GM12878 (cell line): ENCODE measurements around the gene SYCP3.
"Not testable (repeated sequence)": the region's sequence is repeated elsewhere in the genome, so short reads cannot be mapped to it uniquely, and the experiment has no call there.

ENCODE experiments used
- ATF2 ChIP-seq: IDR thresholded peaks from 2 replicates; pipeline ENCODE4 v1.6.1; 2012; ENCODE audit warnings: low read length, inconsistent platforms
- BHLHE40 ChIP-seq, 2 experiments: fragments of 450-650 bp in 1 of 2; IDR thresholded peaks; 2 replicates each; pipeline ENCODE4 v1.6.1; 2011 to 2017; ENCODE audit warnings: low read depth in 2 of 2, borderline replicate concordance in 1 of 2, improper control_type of control experiment in 1 of 2, low read length in 1 of 2, mild to moderate bottlenecking in 1 of 2
- CTCF ChIP-seq, 3 experiments: IDR thresholded peaks in 2 of 3; conservative IDR thresholded peaks in 1 of 3; 2 replicates each; pipeline ENCODE4 v1.5.1; 2011; ENCODE audit warnings: low read depth in 3 of 3, low read length in 3 of 3, mild to moderate bottlenecking in 3 of 3, control low read depth in 2 of 3, moderate library complexity in 2 of 3, inconsistent platforms in 1 of 3, mixed read lengths in 1 of 3; ENCODE audit not compliant: control insufficient read depth in 2 of 3, insufficient read depth in 1 of 3; ENCODE audit errors: extremely low read depth in 1 of 3
- ELK1 ChIP-seq: IDR thresholded peaks from 2 replicates; pipeline ENCODE4 v1.6.1; 2012; ENCODE audit warnings: low read depth, low read length, improper control_type of control experiment
- EZH2 ChIP-seq: IDR thresholded peaks from 2 replicates; pipeline ENCODE4 v1.6.1; 2012; ENCODE audit warnings: low read depth, mild to moderate bottlenecking, control low read depth, inconsistent platforms, low read length, borderline replicate concordance; ENCODE audit not compliant: control insufficient read depth
- FOS ChIP-seq: IDR thresholded peaks from 3 replicates; pipeline ENCODE4 v1.6.1; 2011; ENCODE audit warnings: borderline replicate concordance; ENCODE audit not compliant: insufficient read length; ENCODE audit errors: extremely low read depth
- GATAD2B ChIP-seq: fragments of 450-650 bp; conservative IDR thresholded peaks from 2 replicates; pipeline ENCODE4 v1.6.1; 2017; ENCODE audit warnings: low read depth, mild to moderate bottlenecking, moderate library complexity
- POLR2A ChIP-seq: IDR thresholded peaks from 2 replicates; pipeline ENCODE4 v1.6.1; 2011; ENCODE audit warnings: low read depth, mild to moderate bottlenecking, low read length
- RUNX3 ChIP-seq: IDR thresholded peaks from 2 replicates; pipeline ENCODE4 v1.6.1; 2012; ENCODE audit warnings: low read length, inconsistent platforms
- SREBF2 ChIP-seq: IDR thresholded peaks from 2 replicates; pipeline ENCODE4 v1.6.1; 2012; ENCODE audit warnings: mild to moderate bottlenecking, low read length
- TAF1 ChIP-seq: IDR thresholded peaks from 2 replicates; pipeline ENCODE4 v1.6.1; 2011; ENCODE audit warnings: mild to moderate bottlenecking, low read depth, low read length, borderline replicate concordance
- ZBTB11 ChIP-seq: fragments of 450-650 bp; formaldehyde crosslinking; IDR thresholded peaks from 2 replicates; pipeline ENCODE4 v1.5.0; 2022; ENCODE audit warnings: mild to moderate bottlenecking, missing genetic modification characterization

GRCh38 chr12:101734482-101734881 is 4.8 kb downstream of the SYCP3 start:
- TF ChIP-seq GATAD2B; BHLHE40 (IDR thresholded peaks at IDR 0.05; ENCODE audit: borderline replicate concordance in 1 of 2, low read depth in 2 of 2, low read length in 1 of 2); FOS; CTCF (IDR thresholded peaks at IDR 0.05 in 2 of 3, conservative IDR thresholded peaks at IDR 0.05 in 1 of 3; ENCODE audit: control insufficient read depth in 2 of 3, extremely low read depth in 1 of 3, insufficient read depth in 1 of 3, low read depth in 3 of 3, low read length in 3 of 3); SREBF2; ATF2; ELK1; EZH2; TAF1; ZBTB11; RUNX3; POLR2A: not testable (repeated sequence)
